ENCODE data around the gene CBX1.

Gene CBX1

GRCh38 chr17:48132385-48132784 is 31.1 kb upstream of the CBX1 start:
- TF ChIP-seq, protein P1, sequence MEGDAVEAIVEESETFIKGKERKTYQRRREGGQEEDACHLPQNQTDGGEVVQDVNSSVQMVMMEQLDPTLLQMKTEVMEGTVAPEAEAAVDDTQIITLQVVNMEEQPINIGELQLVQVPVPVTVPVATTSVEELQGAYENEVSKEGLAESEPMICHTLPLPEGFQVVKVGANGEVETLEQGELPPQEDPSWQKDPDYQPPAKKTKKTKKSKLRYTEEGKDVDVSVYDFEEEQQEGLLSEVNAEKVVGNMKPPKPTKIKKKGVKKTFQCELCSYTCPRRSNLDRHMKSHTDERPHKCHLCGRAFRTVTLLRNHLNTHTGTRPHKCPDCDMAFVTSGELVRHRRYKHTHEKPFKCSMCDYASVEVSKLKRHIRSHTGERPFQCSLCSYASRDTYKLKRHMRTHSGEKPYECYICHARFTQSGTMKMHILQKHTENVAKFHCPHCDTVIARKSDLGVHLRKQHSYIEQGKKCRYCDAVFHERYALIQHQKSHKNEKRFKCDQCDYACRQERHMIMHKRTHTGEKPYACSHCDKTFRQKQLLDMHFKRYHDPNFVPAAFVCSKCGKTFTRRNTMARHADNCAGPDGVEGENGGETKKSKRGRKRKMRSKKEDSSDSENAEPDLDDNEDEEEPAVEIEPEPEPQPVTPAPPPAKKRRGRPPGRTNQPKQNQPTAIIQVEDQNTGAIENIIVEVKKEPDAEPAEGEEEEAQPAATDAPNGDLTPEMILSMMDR (conservative IDR thresholded peaks at IDR 0.05; ENCODE audit: control insufficient read depth, insufficient read depth, low read depth, low read length): no peak
- DNase-seq (ENCODE audit: low read depth): no peak
- H3K4me3 ChIP-seq (ENCODE audit: control insufficient read depth, low read depth, low read length): no peak overlapping the region

DNA sequence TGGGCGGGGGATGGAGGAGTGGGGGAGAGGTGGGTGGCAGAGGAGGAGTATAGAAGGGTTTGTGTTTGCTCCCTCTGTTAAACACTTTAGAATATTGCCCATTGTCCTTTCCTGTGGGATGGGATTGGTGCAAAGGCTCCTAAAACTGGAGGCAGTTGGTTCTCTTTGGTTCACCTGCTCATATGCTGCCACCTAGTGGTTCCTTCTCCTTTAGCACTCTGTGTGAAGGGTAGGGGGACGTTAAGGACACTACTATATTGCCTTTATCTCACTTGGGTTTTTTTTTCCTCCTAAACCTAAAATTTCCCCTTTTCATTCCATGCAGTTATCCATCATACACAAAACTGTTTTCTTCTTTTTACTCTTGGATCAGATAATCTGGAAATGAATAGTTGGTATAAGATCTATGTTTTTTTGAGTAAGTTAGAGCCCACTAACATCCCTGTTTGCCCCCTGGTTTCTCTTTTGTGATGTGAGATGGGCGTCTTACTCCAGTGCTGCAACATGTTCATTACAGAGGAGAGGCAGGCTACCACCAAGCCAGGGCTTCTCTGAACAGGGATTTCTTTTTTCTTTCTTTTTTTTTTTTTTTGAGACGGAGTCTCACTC is 30.0 kb upstream of the CBX1 start:
- TF ChIP-seq, protein P1 (conservative IDR thresholded peaks at IDR 0.05; ENCODE audit: control insufficient read depth, insufficient read depth, low read depth, low read length): peak; percentile 96
- no peak overlapping the region for H3K4me3 ChIP-seq (ENCODE audit: control insufficient read depth, low read depth, low read length)
- DNase-seq (ENCODE audit: low read depth): peak; percentile 72

- H3K4me3 ChIP-seq (ENCODE audit: control insufficient read depth, low read depth, low read length): no peak overlapping the region
- TF ChIP-seq, protein P1 (conservative IDR thresholded peaks at IDR 0.05; ENCODE audit: control insufficient read depth, insufficient read depth, low read depth, low read length): no peak
- no peak for DNase-seq (ENCODE audit: low read depth)
Measured at GRCh38 chr17:48129981-48130380, 28.7 kb upstream of the CBX1 start.

DNA sequence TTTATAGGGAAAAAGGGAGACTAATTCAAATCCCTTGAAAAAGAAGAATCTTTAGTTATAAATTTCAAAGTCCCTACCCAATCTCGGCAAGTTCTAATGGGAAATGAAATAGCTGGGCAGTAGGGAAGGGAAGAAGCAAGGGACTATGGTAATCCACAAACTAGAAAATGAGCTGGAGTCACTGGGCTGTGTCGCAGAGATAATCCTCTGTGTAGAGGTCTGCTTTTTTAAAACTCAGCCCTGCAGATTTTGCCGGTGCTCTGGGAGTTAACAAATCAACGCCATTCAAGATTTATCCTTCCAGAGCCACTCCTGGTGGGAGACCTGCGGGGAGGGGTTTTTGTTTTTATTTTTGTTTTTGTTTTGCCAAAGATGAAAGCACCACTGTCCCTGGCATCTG is 27.1 kb upstream of the CBX1 start:
- DNase-seq (ENCODE audit: low read depth): no peak
- TF ChIP-seq, protein P1 (conservative IDR thresholded peaks at IDR 0.05; ENCODE audit: control insufficient read depth, insufficient read depth, low read depth, low read length): no peak
- no peak overlapping the region for H3K4me3 ChIP-seq (ENCODE audit: control insufficient read depth, low read depth, low read length)

- TF ChIP-seq, protein P1 (conservative IDR thresholded peaks at IDR 0.05; ENCODE audit: control insufficient read depth, insufficient read depth, low read depth, low read length): no peak
- no peak overlapping the region for H3K4me3 ChIP-seq (ENCODE audit: control insufficient read depth, low read depth, low read length)
- DNase-seq (ENCODE audit: low read depth): no peak
Measured at GRCh38 chr17:48127371-48128051, 26.2 kb upstream of the CBX1 start.

GRCh38 chr17:48126532-48126850 is 25.2 kb upstream of the CBX1 start:
- TF ChIP-seq, protein P1 (conservative IDR thresholded peaks at IDR 0.05; ENCODE audit: control insufficient read depth, insufficient read depth, low read depth, low read length): no peak
- H3K4me3 ChIP-seq (ENCODE audit: control insufficient read depth, low read depth, low read length): no peak overlapping the region
- no peak for DNase-seq (ENCODE audit: low read depth)

All from fibroblast of mammary gland (primary cell).